Adrenal gland (tissue), 5 donors: ENCODE measurements around the gene ADD3.

Source experiments
- POLR2A ChIP-seq, 2 donors: fragments of 450-650 bp; IDR thresholded peaks; one replicate each; pipeline ENCODE4 v1.6.1; 2017; ENCODE audit warnings: antibody characterized with exemption in 2 of 2, mild to moderate bottlenecking in 2 of 2, moderate library complexity in 1 of 2
- TF ChIP-seq, protein P1 (sequence below), 6 experiments: fragments of 450-650 bp in 4 of 6; fragments of 200-600 bp in 2 of 6; sonication (generic) in 1 of 6; IDR thresholded peaks; 1 replicate in 5 of 6; 2 replicates in 1 of 6; pipeline versions ENCODE4 v1.5.1 to v1.8.0; 2016 to 2021; ENCODE audit warnings: antibody characterized with exemption in 6 of 6, mild to moderate bottlenecking in 2 of 6, moderate library complexity in 1 of 6
- donor health status: DM: no; HTN: no; CAD: no.

DNA sequence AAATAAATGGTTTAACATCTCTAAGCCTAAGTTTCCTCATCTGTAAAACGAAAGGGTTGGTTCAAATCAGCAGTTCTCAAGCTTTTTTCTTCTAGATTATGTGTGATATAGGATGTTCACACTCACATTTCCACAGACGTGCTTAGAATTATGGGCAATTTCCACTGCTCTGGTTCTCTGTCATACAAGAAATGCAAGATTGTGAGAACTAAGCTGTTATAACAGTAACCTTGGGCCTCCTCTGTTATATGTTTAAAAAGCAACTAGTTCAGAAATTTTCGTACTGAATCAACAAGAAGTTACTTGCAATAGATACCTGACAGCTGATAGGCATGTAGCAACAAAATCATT, 33.7 kb downstream of the ADD3 start:
- TF ChIP-seq, protein P1, sequence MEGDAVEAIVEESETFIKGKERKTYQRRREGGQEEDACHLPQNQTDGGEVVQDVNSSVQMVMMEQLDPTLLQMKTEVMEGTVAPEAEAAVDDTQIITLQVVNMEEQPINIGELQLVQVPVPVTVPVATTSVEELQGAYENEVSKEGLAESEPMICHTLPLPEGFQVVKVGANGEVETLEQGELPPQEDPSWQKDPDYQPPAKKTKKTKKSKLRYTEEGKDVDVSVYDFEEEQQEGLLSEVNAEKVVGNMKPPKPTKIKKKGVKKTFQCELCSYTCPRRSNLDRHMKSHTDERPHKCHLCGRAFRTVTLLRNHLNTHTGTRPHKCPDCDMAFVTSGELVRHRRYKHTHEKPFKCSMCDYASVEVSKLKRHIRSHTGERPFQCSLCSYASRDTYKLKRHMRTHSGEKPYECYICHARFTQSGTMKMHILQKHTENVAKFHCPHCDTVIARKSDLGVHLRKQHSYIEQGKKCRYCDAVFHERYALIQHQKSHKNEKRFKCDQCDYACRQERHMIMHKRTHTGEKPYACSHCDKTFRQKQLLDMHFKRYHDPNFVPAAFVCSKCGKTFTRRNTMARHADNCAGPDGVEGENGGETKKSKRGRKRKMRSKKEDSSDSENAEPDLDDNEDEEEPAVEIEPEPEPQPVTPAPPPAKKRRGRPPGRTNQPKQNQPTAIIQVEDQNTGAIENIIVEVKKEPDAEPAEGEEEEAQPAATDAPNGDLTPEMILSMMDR (IDR thresholded peaks at IDR 0.05), result no peak
- no peak for TF ChIP-seq POLR2A (IDR thresholded peaks at IDR 0.05)
